T-helper 2 cell treated with Interferon-gamma antibody and Interleukin-4, amounts not matched to agents 5 μg/mL and 100 μg/mL, for 36 hours (primary cell): ENCODE results near the gene PRCC.

Source experiments
- DNase-seq: peaks from one replicate; pipeline ENCODE4 v3.0.0; 2021; ENCODE audit warnings: low spot score
- H3K27ac Mint-ChIP-seq: one replicate; pipeline ENCODE4 v1.8.0; 2021; ENCODE audit warnings: mild to moderate bottlenecking, mixed read lengths
- H3K27me3 Mint-ChIP-seq: one replicate; pipeline ENCODE4 v1.8.0; 2021; ENCODE audit warnings: low read depth, mixed read lengths
- H3K36me3 Mint-ChIP-seq: one replicate; pipeline ENCODE4 v1.8.0; 2021; ENCODE audit warnings: low read depth, mixed read lengths
- H3K4me1 Mint-ChIP-seq: one replicate; pipeline ENCODE4 v1.8.0; 2021; ENCODE audit warnings: low read depth, mixed read lengths
- H3K4me3 Mint-ChIP-seq: one replicate; pipeline ENCODE4 v1.8.0; 2022; ENCODE audit warnings: mild to moderate bottlenecking, moderate library complexity, mixed read lengths
- H3K9me3 Mint-ChIP-seq: one replicate; pipeline ENCODE4 v1.8.0; 2021; ENCODE audit warnings: mixed read lengths

Gene PRCC

GRCh38 chr1:156815307-156815826 lies 48.0 kb downstream of the PRCC start:
- Mint-ChIP-seq H3K4me3 (peak overlapping the region; percentile 93), H3K36me3 (peaks cover 42% of the 10 kb centered on the region), H3K9me3 (no peaks in the 10 kb centered on the region), H3K4me1 (peaks cover 52% of the 10 kb centered on the region), H3K27me3 (no peaks in the 10 kb centered on the region), H3K27ac (peak overlapping the region; percentile 100)
- DNase-seq: no peak

- peaks cover 40% of the 10 kb centered on the region for H3K36me3 Mint-ChIP-seq
- no peaks in the 10 kb centered on the region for H3K9me3 Mint-ChIP-seq
- H3K4me1 Mint-ChIP-seq: peaks cover 55% of the 10 kb centered on the region
- H3K4me3 Mint-ChIP-seq: peak overlapping the region; percentile 93
- no peak for DNase-seq
- peak overlapping the region; percentile 100 for H3K27ac Mint-ChIP-seq
- H3K27me3 Mint-ChIP-seq: no peaks in the 10 kb centered on the region
Observed at GRCh38 chr1:156815961-156816422, 48.7 kb downstream of the PRCC start.

- H3K36me3 Mint-ChIP-seq: peaks cover 32% of the 10 kb centered on the region
- no peaks in the 10 kb centered on the region for H3K27me3 Mint-ChIP-seq
- H3K4me3 Mint-ChIP-seq: peak within 1 kb of the TSS; percentile 93
- DNase-seq: peak; percentile 96
- H3K4me1 Mint-ChIP-seq: peaks cover 55% of the 10 kb centered on the region
- no peaks in the 10 kb centered on the region for H3K9me3 Mint-ChIP-seq
- peak within 1 kb of the TSS; percentile 100 for H3K27ac Mint-ChIP-seq
Observed at GRCh38 chr1:156816561-156817328, 49.4 kb downstream of the PRCC start, which contains the start of gene SH2D2A. Gene SH2D2A (minus strand): TSS chr1:156816848. CDS start chr1:156816708, 140 bp downstream.

GRCh38 chr1:156821801-156822200 lies 54.5 kb downstream of the PRCC start:
- H3K27ac Mint-ChIP-seq: no peak overlapping the region
- H3K27me3 Mint-ChIP-seq: no peaks in the 10 kb centered on the region
- no peaks in the 10 kb centered on the region for H3K9me3 Mint-ChIP-seq
- peak; percentile 79 for DNase-seq
- peaks cover 28% of the 10 kb centered on the region for H3K4me1 Mint-ChIP-seq
- H3K36me3 Mint-ChIP-seq: no peaks in the 10 kb centered on the region
- H3K4me3 Mint-ChIP-seq: no peak overlapping the region

- DNase-seq: no peak
- Mint-ChIP-seq H3K4me3 (no peak overlapping the region), H3K4me1 (peaks cover 24% of the 10 kb centered on the region)
Observed at GRCh38 chr1:156822680-156823079, 55.3 kb downstream of the PRCC start.

GRCh38 chr1:156823210-156823790 lies 56.0 kb downstream of the PRCC start:
- peaks cover 21% of the 10 kb centered on the region for H3K4me1 Mint-ChIP-seq
- no peak overlapping the region for H3K4me3 Mint-ChIP-seq
- no peaks in the 10 kb centered on the region for H3K27me3 Mint-ChIP-seq
- H3K27ac Mint-ChIP-seq: no peak overlapping the region
- no peaks in the 10 kb centered on the region for H3K9me3 Mint-ChIP-seq
- no peaks in the 10 kb centered on the region for H3K36me3 Mint-ChIP-seq
- no peak for DNase-seq

More at GRCh38 chr1:156822680-156823079, 55.3 kb downstream of the PRCC start:
- H3K9me3 Mint-ChIP-seq: no peaks in the 10 kb centered on the region
- no peaks in the 10 kb centered on the region for H3K36me3 Mint-ChIP-seq
- H3K27me3 Mint-ChIP-seq: no peaks in the 10 kb centered on the region
- H3K27ac Mint-ChIP-seq: no peak overlapping the region

- H3K27ac Mint-ChIP-seq: no peak overlapping the region
- peaks cover 6% of the 10 kb centered on the region for H3K27me3 Mint-ChIP-seq
- no peaks in the 10 kb centered on the region for H3K9me3 Mint-ChIP-seq
- peaks cover 9% of the 10 kb centered on the region for H3K4me1 Mint-ChIP-seq
- H3K4me3 Mint-ChIP-seq: no peak overlapping the region
- no peak for DNase-seq
- no peaks in the 10 kb centered on the region for H3K36me3 Mint-ChIP-seq
Observed at GRCh38 chr1:156826630-156827029, 59.3 kb downstream of the PRCC start.

GRCh38 chr1:156828400-156829124 lies 61.2 kb downstream of the PRCC start:
- no peak overlapping the region for H3K27ac Mint-ChIP-seq

GRCh38 chr1:156832434-156832833 lies 65.1 kb downstream of the PRCC start:
- Mint-ChIP-seq H3K9me3 (no peaks in the 10 kb centered on the region), H3K27me3 (peaks cover 6% of the 10 kb centered on the region), H3K36me3 (no peaks in the 10 kb centered on the region), H3K27ac (no peak overlapping the region), H3K4me1 (peaks cover 23% of the 10 kb centered on the region), H3K4me3 (no peak overlapping the region)
- DNase-seq: no peak

More at GRCh38 chr1:156828400-156829124, 61.2 kb downstream of the PRCC start:
- Mint-ChIP-seq H3K4me3 (no peak overlapping the region), H3K9me3 (no peaks in the 10 kb centered on the region), H3K27me3 (peaks cover 6% of the 10 kb centered on the region), H3K4me1 (peaks cover under 1% of the 10 kb centered on the region), H3K36me3 (no peaks in the 10 kb centered on the region)
- DNase-seq: no peak

- Mint-ChIP-seq H3K27ac (no peak overlapping the region), H3K9me3 (no peaks in the 10 kb centered on the region), H3K4me1 (peaks cover 26% of the 10 kb centered on the region), H3K27me3 (peaks cover 6% of the 10 kb centered on the region), H3K4me3 (no peak overlapping the region), H3K36me3 (no peaks in the 10 kb centered on the region)
- no peak for DNase-seq
Observed at GRCh38 chr1:156833603-156834002, 66.3 kb downstream of the PRCC start.

GRCh38 chr1:156834322-156834721 lies 67.0 kb downstream of the PRCC start:
- H3K4me3 Mint-ChIP-seq: no peak overlapping the region
- H3K4me1 Mint-ChIP-seq: peaks cover 28% of the 10 kb centered on the region
- peaks cover 6% of the 10 kb centered on the region for H3K27me3 Mint-ChIP-seq
- H3K9me3 Mint-ChIP-seq: no peaks in the 10 kb centered on the region
- no peak for DNase-seq
- no peak overlapping the region for H3K27ac Mint-ChIP-seq
- H3K36me3 Mint-ChIP-seq: no peaks in the 10 kb centered on the region

GRCh38 chr1:156836041-156836654 lies 68.8 kb downstream of the PRCC start:
- Mint-ChIP-seq H3K27me3 (peaks cover 4% of the 10 kb centered on the region), H3K27ac (peak overlapping the region; percentile 23), H3K36me3 (no peaks in the 10 kb centered on the region), H3K9me3 (no peaks in the 10 kb centered on the region), H3K4me1 (peaks cover 29% of the 10 kb centered on the region), H3K4me3 (peak overlapping the region; percentile 6)
- peak; percentile 65 for DNase-seq

- no peaks in the 10 kb centered on the region for H3K9me3 Mint-ChIP-seq
- no peak overlapping the region for H3K4me3 Mint-ChIP-seq
- peaks cover 29% of the 10 kb centered on the region for H3K4me1 Mint-ChIP-seq
- no peaks in the 10 kb centered on the region for H3K36me3 Mint-ChIP-seq
- no peak overlapping the region for H3K27ac Mint-ChIP-seq
- no peaks in the 10 kb centered on the region for H3K27me3 Mint-ChIP-seq
- DNase-seq: no peak
Observed at GRCh38 chr1:156836892-156837291, 69.6 kb downstream of the PRCC start.
